ENCODE data around the gene ITGB6. TPM values are rescaled to one million over a fixed set of nuclear protein-coding genes. Genes with fewer than 3 reads are reported as not detected.

ITGB6 gene
- total and polyA plus RNA-seq, 7 donors, result 1.8 to 5.1 (median 2.5) TPM; not detected in 4

DNA sequence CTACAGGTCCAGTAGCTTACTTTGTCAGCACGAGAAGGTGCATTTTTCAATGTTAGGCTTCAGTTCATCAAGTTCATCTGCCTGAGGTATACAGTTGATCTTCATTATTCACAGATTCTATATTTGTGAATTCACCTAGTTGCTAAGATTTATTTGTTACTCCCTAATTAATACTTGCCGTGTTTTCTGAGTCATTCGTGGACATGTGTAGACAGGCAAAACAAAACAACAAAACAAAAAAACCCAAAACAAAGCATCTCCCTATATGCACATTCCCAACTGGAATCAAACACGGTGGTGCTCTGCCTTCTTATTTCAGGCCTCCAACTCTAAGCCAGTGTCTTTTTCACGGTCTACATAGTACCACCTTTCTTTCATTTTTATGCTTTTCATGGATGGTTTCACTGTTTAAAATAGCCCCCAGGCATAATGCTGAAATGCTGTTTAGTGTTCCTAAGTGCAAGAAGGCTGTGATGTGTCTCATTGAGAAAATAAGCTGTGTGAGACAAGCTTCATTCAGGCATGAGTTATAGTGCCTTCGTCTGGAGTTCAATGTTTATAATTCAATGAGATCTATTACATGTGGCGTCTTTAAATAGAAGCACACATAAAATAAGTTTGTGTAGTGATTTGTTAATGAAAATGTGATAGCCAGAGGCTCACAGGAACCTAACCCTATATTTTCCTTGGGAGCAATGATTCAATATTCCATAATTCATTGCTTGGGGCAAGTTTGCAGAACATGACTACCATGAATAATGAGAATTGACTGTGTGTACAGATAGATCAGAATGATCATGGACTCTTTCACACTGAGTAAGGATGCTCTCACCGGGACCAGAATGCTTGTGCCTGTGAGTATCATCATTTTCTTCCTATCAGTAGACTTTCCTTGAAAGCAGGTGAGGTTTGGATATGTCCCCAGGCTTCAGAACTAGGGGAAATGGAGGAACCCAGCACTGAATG lies 24.6 kb downstream of the ITGB6 start:
- Histone ChIP-seq H3K4me3 (no peak overlapping the region), H3K27me3 (no peaks in the 10 kb centered on the region), H3K36me3 (no peaks in the 10 kb centered on the region), H3K27ac (no peak overlapping the region), H3K9me3 (no peaks in the 10 kb centered on the region), H3K4me1 (no peaks in the 10 kb centered on the region)
- DNase-seq, result no peak
- 85 to 93% methylated on average over 8 of the region's 8 CpGs for WGBS, 2 donors
- intact Hi-C loops (cut with DNase I), result no loop called here
- TF ChIP-seq POLR2AphosphoS5 (IDR thresholded peaks at IDR 0.05), result no peak
- no peak for TF ChIP-seq EP300 (IDR thresholded peaks at IDR 0.05)
- TF ChIP-seq POLR2A (IDR thresholded peaks at IDR 0.05), result no peak
- TF ChIP-seq, protein P1, sequence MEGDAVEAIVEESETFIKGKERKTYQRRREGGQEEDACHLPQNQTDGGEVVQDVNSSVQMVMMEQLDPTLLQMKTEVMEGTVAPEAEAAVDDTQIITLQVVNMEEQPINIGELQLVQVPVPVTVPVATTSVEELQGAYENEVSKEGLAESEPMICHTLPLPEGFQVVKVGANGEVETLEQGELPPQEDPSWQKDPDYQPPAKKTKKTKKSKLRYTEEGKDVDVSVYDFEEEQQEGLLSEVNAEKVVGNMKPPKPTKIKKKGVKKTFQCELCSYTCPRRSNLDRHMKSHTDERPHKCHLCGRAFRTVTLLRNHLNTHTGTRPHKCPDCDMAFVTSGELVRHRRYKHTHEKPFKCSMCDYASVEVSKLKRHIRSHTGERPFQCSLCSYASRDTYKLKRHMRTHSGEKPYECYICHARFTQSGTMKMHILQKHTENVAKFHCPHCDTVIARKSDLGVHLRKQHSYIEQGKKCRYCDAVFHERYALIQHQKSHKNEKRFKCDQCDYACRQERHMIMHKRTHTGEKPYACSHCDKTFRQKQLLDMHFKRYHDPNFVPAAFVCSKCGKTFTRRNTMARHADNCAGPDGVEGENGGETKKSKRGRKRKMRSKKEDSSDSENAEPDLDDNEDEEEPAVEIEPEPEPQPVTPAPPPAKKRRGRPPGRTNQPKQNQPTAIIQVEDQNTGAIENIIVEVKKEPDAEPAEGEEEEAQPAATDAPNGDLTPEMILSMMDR (IDR thresholded peaks at IDR 0.05), result no peak

DNA sequence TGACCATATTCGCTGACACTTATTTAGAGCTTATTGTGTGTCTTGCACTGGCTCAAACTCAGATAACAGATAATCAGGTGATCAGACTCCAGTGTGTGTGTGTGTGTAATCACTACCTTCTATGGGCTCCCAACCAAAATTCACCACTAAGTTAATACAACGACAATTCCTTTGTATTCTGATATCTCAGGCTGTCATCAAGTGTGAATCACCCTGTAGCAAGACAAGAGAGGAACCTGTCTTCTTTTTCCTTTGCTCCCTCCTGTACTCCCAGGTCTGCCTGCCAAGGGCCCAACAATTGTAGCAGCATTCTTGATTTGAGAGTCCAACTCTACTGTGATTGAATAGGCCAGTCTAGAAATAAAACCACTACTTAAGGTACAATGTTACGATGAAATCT lies 25.8 kb downstream of the ITGB6 start:
- TF ChIP-seq POLR2AphosphoS5 (IDR thresholded peaks at IDR 0.05), result no peak
- TF ChIP-seq POLR2A (IDR thresholded peaks at IDR 0.05), result no peak
- TF ChIP-seq EP300 (IDR thresholded peaks at IDR 0.05), result no peak
- TF ChIP-seq, protein P1 (IDR thresholded peaks at IDR 0.05), result no peak
- Histone ChIP-seq H3K4me1 (no peaks in the 10 kb centered on the region), H3K36me3 (no peaks in the 10 kb centered on the region), H3K9me3 (no peaks in the 10 kb centered on the region), H3K27me3 (no peaks in the 10 kb centered on the region), H3K4me3 (no peak overlapping the region), H3K27ac (no peak overlapping the region)
- no peak for DNase-seq
- intact Hi-C loops (cut with DNase I), result no loop called here
- 95% methylated on average over 3 of the region's 3 CpGs for WGBS, 2 donors

DNA sequence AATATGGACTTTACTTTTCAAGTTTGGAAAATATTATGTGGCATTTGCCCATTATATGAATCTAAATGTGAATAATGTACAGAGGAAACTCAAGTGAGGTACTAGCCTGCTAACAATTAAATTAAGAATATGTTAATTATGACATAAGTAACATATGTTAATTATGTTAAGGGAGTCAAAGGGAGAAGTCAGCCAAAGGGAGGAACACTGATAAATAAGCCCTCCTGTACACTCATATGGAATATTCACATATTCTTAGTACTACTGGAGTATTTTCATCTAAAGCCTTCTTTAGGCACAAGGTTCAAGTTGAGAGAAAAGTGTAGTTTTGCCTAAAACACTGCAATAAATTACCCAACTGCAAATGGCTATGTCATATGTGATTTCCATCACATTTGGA lies 30.1 kb downstream of the ITGB6 start:
- no peak for DNase-seq
- H3K4me1 ChIP-seq, result no peaks in the 10 kb centered on the region

DNA sequence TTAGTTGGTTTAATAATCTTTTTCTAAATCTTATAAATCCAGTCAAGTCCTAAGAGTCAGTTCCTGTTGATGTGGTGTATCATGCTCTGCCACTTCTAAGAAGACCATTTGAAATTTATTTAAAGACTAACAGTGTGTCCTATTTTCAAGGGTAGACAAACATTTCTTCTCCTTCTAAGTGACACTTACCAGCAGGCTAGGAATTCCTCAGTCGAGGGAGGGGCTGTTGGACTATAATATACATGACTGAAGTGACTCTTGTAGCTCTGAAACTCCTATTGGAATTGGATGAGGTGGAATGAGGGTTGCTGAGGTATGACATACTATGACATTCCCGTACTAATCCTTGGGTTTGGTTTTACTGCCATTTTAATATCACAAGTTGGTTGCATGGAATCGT lies 30.6 kb downstream of the ITGB6 start:
- Histone ChIP-seq H3K27me3 (no peaks in the 10 kb centered on the region), H3K36me3 (no peaks in the 10 kb centered on the region), H3K4me1 (no peaks in the 10 kb centered on the region), H3K27ac (no peak overlapping the region), H3K9me3 (no peaks in the 10 kb centered on the region), H3K4me3 (no peak overlapping the region)
- TF ChIP-seq POLR2A (IDR thresholded peaks at IDR 0.05) (no peak), EP300 (IDR thresholded peaks at IDR 0.05) (no peak), POLR2AphosphoS5 (IDR thresholded peaks at IDR 0.05) (no peak)
- TF ChIP-seq, protein P1 (IDR thresholded peaks at IDR 0.05), result no peak
- WGBS, 2 donors, result 35 to 64% methylated on average over 3 of the region's 3 CpGs
- DNase-seq, result no peak
- intact Hi-C loops (cut with DNase I), result no loop called here

More for the DNA sequence above, 30.1 kb downstream of the ITGB6 start:
- Histone ChIP-seq H3K36me3 (no peaks in the 10 kb centered on the region), H3K27me3 (no peaks in the 10 kb centered on the region), H3K4me3 (no peak overlapping the region), H3K27ac (no peak overlapping the region), H3K9me3 (no peaks in the 10 kb centered on the region)
- intact Hi-C loops (cut with DNase I), result no loop called here
- TF ChIP-seq POLR2AphosphoS5 (IDR thresholded peaks at IDR 0.05) (no peak), EP300 (IDR thresholded peaks at IDR 0.05) (no peak), POLR2A (IDR thresholded peaks at IDR 0.05) (no peak)
- TF ChIP-seq, protein P1 (IDR thresholded peaks at IDR 0.05), result no peak

Data from sigmoid colon (tissue), 7 donors.